ENCODE data around the gene DAB2IP.

DAB2IP gene

DNA sequence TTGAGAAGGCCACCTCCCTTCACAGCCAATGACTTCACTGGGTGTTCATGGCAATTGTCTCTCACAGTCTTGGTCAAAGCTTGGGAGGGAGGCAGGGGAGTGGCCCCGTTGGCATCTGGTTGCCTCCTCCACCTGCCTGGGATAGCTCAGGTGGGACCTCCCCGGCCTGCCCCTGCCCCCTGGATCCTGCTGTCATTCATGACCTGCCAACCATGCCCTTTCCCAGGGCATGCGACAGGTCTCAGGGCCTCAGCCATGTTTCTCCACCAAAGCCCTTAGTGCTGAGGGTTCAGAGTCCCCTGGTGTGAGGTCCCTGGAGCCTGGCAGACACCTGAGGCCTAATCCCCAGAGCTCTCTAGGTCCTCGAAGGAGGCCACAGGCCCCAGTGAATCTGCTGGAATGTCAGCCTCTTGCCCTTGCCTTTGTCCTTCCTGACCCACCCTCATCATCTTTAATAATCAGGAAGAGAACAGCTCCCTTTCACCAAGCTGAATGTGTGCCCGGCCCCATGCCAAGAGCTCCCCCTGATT, 5.6 kb downstream of the DAB2IP start:
- DNase-seq (ENCODE audit: extremely low spot score), result no peak
- TF ChIP-seq ZNF384 (IDR thresholded peaks at IDR 0.05) (no peak), CTBP1 (IDR thresholded peaks at IDR 0.05; ENCODE audit: borderline replicate concordance) (no peak), TARDBP (IDR thresholded peaks at IDR 0.05) (no peak), HDGF (IDR thresholded peaks at IDR 0.05; ENCODE audit: borderline replicate concordance) (no peak), FOXA1 (IDR thresholded peaks at IDR 0.05) (no peak), FOXM1 (IDR thresholded peaks at IDR 0.05; ENCODE audit: borderline replicate concordance) (no peak), SP1 (IDR thresholded peaks at IDR 0.05) (no peak), NFRKB (IDR thresholded peaks at IDR 0.05) (no peak), L3MBTL2 (conservative IDR thresholded peaks at IDR 0.05) (no peak), BHLHE40 (IDR thresholded peaks at IDR 0.05; ENCODE audit: borderline replicate concordance) (no peak), LEF1 (IDR thresholded peaks at IDR 0.05; ENCODE audit: borderline replicate concordance) (no peak), ARNT (IDR thresholded peaks at IDR 0.05) (no peak)
- TF ChIP-seq, protein P1, sequence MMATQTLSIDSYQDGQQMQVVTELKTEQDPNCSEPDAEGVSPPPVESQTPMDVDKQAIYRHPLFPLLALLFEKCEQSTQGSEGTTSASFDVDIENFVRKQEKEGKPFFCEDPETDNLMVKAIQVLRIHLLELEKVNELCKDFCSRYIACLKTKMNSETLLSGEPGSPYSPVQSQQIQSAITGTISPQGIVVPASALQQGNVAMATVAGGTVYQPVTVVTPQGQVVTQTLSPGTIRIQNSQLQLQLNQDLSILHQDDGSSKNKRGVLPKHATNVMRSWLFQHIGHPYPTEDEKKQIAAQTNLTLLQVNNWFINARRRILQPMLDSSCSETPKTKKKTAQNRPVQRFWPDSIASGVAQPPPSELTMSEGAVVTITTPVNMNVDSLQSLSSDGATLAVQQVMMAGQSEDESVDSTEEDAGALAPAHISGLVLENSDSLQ (IDR thresholded peaks at IDR 0.05), result no peak
- ChIA-PET CTCF (interaction anchor here (0.6 kb wide), 1 partner anchor 35 kb away, joined by 4 read pairs; no protein-coding TSS in a partner anchor), POLR2A (no interaction called here)

DNA sequence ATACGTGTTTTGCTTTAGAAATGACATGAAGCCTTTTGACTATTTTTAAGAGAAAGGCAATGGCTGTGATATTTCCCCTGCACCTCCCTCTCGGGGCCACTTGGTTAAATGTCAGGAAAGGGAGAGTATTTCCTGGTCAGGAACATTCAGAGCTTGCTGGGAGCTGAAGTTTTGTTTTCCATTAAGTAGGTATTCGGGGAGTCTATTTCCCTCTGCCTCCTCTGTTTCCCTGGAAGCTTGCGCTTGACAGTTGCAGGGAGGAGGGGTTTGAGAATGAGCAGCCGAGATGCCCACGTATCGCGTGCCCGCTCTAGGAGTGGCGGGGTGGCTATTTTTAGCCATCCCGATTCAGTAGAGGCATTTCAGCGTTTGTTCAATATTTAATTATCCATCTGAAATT, 6.7 kb downstream of the DAB2IP start:
- POLR2A ChIA-PET, result no interaction called here
- CTCF ChIA-PET, result interaction anchor here (1.2 kb wide), 1 partner anchor 26 kb away, joined by 3 read pairs; no protein-coding TSS in a partner anchor
- DNase-seq (ENCODE audit: extremely low spot score), result no peak
- TF ChIP-seq, protein P1 (IDR thresholded peaks at IDR 0.05), result no peak
- TF ChIP-seq SUZ12 (IDR thresholded peaks at IDR 0.05) (no peak), L3MBTL2 (conservative IDR thresholded peaks at IDR 0.05) (no peak), CTBP1 (IDR thresholded peaks at IDR 0.05; ENCODE audit: borderline replicate concordance) (no peak), HDGF (IDR thresholded peaks at IDR 0.05; ENCODE audit: borderline replicate concordance) (no peak), SP1 (IDR thresholded peaks at IDR 0.05) (no peak), FOXA1 (IDR thresholded peaks at IDR 0.05) (no peak), ARNT (IDR thresholded peaks at IDR 0.05) (no peak), FOXK2 (IDR thresholded peaks at IDR 0.05) (no peak), ELF4 (IDR thresholded peaks at IDR 0.05) (no peak), ZNF384 (IDR thresholded peaks at IDR 0.05) (no peak), LEF1 (IDR thresholded peaks at IDR 0.05; ENCODE audit: borderline replicate concordance) (no peak), FOXM1 (IDR thresholded peaks at IDR 0.05; ENCODE audit: borderline replicate concordance) (no peak)

DNA sequence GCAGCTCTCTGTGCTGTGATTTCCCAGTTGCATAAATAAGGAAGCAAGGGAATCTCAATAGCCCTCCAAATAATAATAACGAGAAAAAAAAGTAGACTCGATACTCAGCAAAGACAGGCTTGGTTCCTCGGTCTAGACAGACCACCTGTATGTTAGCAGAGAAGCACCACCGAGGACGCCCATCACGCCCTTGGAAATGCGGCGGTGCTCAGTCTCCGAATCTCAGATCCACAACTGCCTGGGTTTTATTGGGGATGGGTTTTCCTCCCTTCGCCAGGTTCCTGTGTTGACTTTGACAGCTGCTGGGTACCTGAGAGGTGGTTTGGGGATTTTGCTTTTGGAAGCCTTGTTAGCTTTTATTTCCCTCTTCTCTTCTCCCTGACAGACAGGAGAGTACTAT, 7.2 kb downstream of the DAB2IP start:
- ChIA-PET CTCF (interaction anchor here (1.2 kb wide), 1 partner anchor 25 kb away, joined by 3 read pairs; no protein-coding TSS in a partner anchor), POLR2A (no interaction called here)
- DNase-seq (ENCODE audit: extremely low spot score), result no peak
- no peak for TF ChIP-seq SUZ12 (IDR thresholded peaks at IDR 0.05)
- TF ChIP-seq ARNT (IDR thresholded peaks at IDR 0.05), result no peak
- TF ChIP-seq TARDBP (IDR thresholded peaks at IDR 0.05), result no peak
- TF ChIP-seq LEF1 (IDR thresholded peaks at IDR 0.05; ENCODE audit: borderline replicate concordance), result no peak
- TF ChIP-seq BHLHE40 (IDR thresholded peaks at IDR 0.05; ENCODE audit: borderline replicate concordance), result no peak
- no peak for TF ChIP-seq CTBP1 (IDR thresholded peaks at IDR 0.05; ENCODE audit: borderline replicate concordance)
- TF ChIP-seq FOXK2 (IDR thresholded peaks at IDR 0.05), result no peak
- no peak for TF ChIP-seq HDGF (IDR thresholded peaks at IDR 0.05; ENCODE audit: borderline replicate concordance)
- no peak for TF ChIP-seq FOXA1 (IDR thresholded peaks at IDR 0.05)
- no peak for TF ChIP-seq NFRKB (IDR thresholded peaks at IDR 0.05)
- TF ChIP-seq ELF4 (IDR thresholded peaks at IDR 0.05), result no peak
- no peak for TF ChIP-seq L3MBTL2 (conservative IDR thresholded peaks at IDR 0.05)
- TF ChIP-seq, protein P1 (IDR thresholded peaks at IDR 0.05), result no peak

DNA sequence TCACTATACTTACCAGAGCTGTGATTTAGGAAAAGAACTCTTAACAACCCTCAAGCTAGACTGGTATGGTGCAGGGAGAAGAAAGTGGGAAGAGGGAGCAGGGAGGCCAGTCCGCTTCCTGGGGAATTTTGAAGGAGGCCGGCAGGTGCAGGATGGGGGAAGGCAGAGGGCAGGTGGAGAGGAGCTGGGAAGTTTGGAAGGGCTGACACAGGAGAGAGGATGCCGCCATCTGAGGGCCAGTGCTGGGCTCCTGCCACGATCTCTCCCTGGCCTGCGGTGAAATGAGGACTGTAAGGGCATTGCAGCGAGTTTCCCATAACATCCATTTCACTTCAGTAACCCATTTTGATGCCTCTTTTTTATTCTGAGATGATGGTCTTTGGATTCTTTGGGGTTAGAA, 8.9 kb downstream of the DAB2IP start:
- DNase-seq (ENCODE audit: extremely low spot score), result no peak
- POLR2A ChIA-PET, result no interaction called here
- CTCF ChIA-PET, result no interaction called here
- TF ChIP-seq ARNT (IDR thresholded peaks at IDR 0.05) (no peak), FOXM1 (IDR thresholded peaks at IDR 0.05; ENCODE audit: borderline replicate concordance) (no peak), SP1 (IDR thresholded peaks at IDR 0.05) (no peak), NFRKB (IDR thresholded peaks at IDR 0.05) (no peak), L3MBTL2 (conservative IDR thresholded peaks at IDR 0.05) (no peak), LEF1 (IDR thresholded peaks at IDR 0.05; ENCODE audit: borderline replicate concordance) (no peak), FOXK2 (IDR thresholded peaks at IDR 0.05) (no peak)

DNA sequence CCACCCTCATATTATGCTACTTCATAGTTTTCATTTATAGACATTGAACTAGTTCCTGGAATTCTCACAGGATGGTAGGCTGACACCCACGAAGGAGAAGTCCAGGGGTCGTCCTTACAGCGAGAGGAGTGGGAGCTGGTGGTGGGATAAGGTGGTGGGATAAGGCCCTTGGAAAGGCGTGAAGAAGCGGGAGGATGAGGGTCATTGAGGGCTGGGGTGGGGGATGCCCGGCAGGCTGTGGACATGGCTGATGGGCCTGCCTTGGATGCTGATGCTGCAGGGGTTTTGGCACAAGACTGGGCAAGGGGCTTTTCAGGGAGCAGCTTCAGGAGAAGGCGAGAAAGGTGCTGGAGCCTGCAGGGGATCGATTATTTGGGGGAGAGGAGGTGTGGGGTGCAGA, 9.4 kb downstream of the DAB2IP start:
- ChIA-PET CTCF (no interaction called here), POLR2A (no interaction called here)
- no peak for TF ChIP-seq SP1 (IDR thresholded peaks at IDR 0.05)
- TF ChIP-seq FOXA1 (IDR thresholded peaks at IDR 0.05), result no peak
- TF ChIP-seq, protein P1 (IDR thresholded peaks at IDR 0.05), result no peak
- TF ChIP-seq ELF4 (IDR thresholded peaks at IDR 0.05), result no peak
- no peak for TF ChIP-seq TARDBP (IDR thresholded peaks at IDR 0.05)
- TF ChIP-seq HDGF (IDR thresholded peaks at IDR 0.05; ENCODE audit: borderline replicate concordance), result no peak
- TF ChIP-seq NFRKB (IDR thresholded peaks at IDR 0.05), result no peak
- no peak for TF ChIP-seq BHLHE40 (IDR thresholded peaks at IDR 0.05; ENCODE audit: borderline replicate concordance)
- TF ChIP-seq FOXK2 (IDR thresholded peaks at IDR 0.05), result no peak
- no peak for TF ChIP-seq SUZ12 (IDR thresholded peaks at IDR 0.05)
- TF ChIP-seq L3MBTL2 (conservative IDR thresholded peaks at IDR 0.05), result no peak
- no peak for TF ChIP-seq FOXM1 (IDR thresholded peaks at IDR 0.05; ENCODE audit: borderline replicate concordance)
- no peak for TF ChIP-seq ARNT (IDR thresholded peaks at IDR 0.05)
- TF ChIP-seq LEF1 (IDR thresholded peaks at IDR 0.05; ENCODE audit: borderline replicate concordance), result no peak
- no peak for TF ChIP-seq CTBP1 (IDR thresholded peaks at IDR 0.05; ENCODE audit: borderline replicate concordance)
- no peak for TF ChIP-seq ZNF384 (IDR thresholded peaks at IDR 0.05)
- no peak for DNase-seq (ENCODE audit: extremely low spot score)
